Endometrial microvascular endothelial cells (primary cell): Measurements from ENCODE around the gene NTSR1. TPM values are rescaled to one million over a fixed set of nuclear protein-coding genes. Genes with fewer than 3 reads are reported as not detected.

Experiments
- in situ Hi-C: cut with HindIII; loops from 2 replicates; pipeline ENCODE4 v1.10.0; 2017; ENCODE audit warnings: low sequenced_read_pairs, low pct_unique_long_range_greater_than_20kb; ENCODE audit errors: inconsistent ontology term
- total RNA-seq: library from RNA; depleted of rRNA; stranded (reverse); fragments of >200 nt; gene quantifications from one replicate; pipeline ENCODE4 v1.2.3, GENCODE V29; 2015; ENCODE audit errors: inconsistent ontology term

The NTSR1 gene
- total RNA-seq, 1 donor from 2014 or later, result 0.19 TPM

DNA sequence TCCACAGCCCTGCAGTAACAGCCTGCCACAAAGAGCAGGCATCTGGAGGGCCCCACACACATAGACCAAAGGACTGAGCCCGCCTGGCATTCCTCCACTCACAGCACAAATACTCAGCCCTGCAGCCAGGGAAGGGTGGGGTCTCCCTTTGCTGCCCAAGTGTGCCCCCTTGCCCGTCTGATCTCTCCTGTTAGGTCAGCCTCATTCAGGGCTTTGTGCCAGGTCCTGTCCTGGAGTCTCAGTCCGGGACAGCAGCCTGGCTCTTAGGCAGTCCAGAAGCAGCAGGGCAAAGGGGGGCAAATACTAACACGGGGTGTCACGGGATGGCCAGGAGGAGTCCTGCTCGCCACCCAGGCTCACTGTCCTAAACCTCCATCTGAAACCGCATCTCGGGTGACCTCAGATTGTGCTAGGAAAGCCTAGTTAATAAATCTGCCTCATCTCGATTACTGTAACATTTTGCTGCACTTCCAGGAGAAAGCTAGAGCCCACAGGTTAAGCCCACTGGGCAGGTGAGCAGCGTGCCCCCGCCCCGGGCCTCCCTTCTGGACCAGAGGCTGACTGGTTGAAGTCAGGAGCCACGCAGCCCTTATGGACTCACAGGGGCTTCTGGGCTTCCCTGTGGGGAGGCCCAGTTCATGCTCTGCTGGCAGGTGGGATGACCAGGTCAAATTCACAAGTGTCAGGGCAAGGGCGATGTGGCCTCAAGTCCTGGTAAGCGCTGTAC is 92.8 kb downstream of the NTSR1 start:
- in situ Hi-C loops, result no loop called here

DNA sequence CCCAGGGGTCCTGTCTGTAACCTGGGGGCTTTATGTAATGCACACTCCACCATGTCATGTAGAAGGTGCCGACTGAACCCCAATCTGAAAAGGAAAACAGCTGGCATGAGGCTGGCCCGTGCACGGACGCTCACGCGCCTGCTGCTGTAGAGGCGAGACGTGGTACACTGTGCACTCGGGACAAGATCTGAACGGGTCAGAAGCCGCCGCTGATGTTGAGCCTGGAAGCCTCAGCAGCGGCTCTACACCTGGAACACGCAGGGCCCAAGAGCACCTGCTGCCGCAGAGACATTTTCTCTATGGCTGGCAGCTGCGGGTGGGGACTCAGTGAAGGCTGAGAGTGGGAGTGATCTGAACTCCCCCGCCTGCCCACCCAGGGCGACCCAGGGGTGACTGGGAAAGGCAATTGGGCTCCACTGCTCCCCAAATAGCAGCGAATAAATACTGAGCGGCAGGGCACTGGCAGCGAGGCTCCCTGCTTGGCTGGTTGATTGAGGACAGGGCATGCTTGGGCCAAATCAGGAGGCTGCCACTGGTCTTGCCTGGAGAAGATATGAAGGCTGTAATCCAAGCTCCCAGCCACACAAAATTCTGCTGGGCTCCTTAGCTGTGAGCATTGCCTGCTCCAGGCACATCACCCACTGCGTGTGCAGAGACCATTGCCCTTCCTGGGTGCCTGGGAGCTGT is 93.5 kb downstream of the NTSR1 start:
- in situ Hi-C loops, result no loop called here

DNA sequence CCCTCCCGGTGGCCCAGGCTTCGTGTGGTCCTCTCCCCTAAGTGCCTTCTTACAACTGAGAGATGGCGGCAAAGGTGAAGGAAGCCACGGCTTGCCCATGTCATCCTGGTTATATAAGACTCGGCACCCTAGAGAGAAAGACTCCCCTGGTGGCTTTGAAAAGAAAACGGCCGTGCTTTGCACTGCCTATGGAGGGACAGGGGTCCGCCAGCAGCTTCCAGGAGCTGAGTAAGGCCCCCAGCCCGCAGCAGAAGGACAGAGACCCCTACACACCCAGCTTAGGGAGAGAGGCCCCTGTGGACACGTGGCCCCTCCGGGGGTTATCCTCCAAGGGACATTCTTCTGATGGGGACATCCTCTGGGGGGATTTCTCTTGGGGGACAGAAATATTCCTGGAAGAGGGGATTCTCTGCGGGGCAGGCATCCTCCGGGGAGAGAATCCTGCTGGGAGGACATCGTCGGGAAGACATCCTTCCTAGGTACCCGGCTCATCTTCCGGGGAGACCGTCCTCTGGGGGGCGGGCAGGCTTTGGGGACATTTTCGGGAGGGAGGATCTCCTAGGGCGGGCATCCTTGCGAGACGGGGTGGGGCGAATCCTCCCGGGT is 95.5 kb downstream of the NTSR1 start:
- in situ Hi-C loops, result no loop called here

DNA sequence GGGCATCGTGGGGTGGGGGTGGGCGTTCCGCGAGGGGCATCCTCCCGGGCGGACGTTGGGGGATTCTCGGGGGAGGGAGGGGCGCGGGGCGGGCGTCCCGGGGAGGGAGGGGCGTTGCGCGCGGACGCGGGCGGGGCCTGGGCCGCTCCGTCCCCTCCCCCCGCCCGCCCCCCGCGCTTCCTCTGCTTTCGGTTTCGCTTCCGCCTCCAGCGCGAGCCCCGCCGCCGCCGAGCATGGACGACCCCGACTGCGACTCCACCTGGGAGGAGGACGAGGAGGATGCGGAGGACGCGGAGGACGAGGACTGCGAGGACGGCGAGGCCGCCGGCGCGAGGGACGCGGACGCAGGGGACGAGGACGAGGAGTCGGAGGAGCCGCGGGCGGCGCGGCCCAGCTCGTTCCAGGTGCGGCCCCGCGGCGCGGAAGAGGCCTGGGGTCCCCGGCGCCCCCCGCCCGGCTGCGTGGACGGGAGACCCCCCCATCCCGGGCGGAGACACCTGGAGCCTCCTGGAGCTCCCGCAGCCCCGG is 96.1 kb downstream of the NTSR1 start, which contains the start of gene OGFR:
TSS of gene OGFR (plus strand) at position 209 of the 528 bp plus-strand sequence. CDS start at position 234, 25 bp downstream.
- in situ Hi-C loops, result no loop called here

DNA sequence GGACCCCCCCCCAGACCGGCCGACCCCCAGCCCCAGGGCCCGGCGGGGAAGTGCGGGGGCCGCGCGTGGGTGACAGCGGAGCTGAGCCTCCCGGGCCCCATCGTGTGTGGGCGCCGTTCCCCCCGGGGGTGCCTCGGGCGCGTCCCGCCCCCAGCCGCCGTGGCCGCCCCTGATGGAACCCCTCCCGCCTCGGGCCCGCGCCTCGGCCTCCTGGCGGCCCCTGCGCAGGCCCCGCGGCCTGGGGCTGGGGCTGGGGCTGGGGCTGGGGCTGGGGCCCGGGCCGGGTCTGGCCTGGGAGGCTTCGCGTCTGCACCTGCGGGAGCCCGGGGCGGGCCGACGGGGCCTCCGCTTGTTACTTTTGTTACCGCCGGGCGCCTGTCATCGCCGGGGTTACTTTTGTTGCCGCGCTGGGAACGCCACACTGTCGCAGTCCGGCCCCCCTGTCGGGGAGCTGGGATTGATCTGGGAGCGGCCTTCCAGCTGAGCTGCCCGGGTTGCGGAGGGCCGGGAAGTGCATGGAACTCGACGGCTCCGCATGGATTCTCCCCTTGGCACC is 96.6 kb downstream of the NTSR1 start:
- in situ Hi-C loops, result no loop called here

DNA sequence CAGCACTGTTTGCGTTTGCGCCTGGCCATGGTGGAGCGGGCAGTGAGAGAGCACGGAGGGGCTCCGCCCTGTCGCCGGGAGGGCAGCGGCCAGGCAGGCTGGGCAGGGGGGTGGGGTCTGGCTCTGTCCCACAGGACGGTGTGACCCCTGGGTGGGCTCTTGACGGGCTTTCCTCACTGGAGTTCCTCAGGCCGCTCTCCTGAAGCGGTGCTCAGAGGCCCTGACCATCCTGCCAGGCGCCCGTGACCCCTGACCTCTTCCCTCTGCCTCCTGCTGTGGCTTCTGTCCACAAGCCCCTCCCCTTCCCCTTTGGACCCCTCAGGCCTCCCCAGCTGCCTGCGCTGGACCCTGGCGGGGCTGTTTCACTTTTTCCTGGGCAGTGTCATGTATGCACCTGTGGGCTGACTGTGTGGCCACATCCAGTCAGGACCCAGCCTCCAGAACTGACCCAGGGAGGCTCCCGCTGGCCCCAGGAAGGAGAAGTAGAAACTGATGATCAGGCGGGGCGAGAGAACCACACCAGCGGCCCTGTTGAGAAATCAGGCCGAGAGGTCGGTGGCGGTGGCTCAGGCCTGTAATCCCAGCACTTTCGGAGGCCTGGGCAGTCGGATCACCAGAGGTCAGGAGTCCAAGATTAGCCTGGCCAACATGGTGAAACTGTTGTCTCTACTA is 97.2 kb downstream of the NTSR1 start:
- in situ Hi-C loops, result no loop called here

DNA sequence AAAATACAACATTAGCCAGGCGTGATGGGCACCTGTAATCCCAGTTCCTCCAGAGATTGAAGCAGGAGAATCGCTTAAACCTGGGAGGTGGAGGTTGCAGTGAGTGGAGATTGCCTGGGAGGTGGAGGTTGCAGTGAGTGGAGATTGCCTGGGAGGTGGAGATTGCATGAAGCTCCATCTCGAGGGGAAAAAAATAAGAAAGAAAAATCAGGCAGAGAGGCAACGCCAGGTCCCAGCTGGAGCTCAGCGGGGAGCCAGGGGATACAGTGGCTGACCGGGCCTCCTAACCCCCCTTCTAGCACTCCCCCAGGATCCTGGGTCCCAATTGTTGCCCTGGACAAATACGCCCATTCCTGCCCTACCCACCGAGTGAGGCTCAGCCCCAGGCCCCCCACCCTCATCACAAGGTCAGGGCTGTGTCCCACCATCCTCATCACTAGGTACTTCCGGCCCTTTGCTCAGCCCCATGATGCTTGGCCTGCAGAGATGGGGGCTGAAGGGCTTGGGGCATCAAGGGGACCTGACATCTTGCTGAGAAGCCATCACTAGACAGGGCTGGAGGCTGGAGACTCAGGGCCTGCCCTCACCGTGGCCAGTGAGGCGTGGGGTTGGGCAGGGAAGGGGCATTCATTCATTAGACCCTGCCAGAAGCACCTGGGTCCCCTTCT is 97.9 kb downstream of the NTSR1 start:
- in situ Hi-C loops, result no loop called here

DNA sequence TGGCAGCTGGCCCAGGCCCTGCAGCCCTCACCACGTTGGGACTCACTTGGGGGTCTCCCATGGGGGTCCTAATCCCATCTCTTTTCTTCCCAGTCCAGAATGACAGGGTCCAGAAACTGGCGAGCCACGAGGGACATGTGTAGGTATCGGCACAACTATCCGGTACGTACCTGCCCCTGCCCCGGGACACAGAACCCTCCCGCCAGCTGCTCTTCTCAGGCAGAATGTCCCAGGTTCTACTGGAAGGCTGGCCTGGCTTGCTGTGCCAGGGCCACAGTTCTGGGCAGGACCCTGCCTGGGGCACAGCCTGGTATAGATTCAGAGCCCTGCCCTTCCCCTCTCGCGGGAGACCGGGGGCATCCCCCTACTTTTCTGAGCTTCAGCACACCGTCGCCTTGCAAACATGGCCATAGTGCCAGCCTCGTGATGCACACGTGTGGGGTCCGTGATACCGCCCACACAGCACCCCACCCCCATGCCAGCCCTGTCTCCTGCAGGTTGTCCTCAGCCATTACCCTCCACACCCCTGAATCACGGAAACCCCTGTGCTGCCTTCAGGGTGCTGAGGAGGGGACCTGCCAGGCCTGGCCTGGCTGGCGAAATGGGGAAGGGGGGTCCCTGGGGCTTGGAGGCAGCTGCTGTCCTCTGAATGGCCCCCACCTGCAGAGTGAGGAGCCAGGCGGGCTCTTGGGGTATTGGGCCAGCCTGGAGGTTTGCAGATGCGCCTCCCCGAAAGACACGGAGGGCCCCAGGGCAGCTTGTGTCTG is 99.0 kb downstream of the NTSR1 start:
- in situ Hi-C loops, result no loop called here

DNA sequence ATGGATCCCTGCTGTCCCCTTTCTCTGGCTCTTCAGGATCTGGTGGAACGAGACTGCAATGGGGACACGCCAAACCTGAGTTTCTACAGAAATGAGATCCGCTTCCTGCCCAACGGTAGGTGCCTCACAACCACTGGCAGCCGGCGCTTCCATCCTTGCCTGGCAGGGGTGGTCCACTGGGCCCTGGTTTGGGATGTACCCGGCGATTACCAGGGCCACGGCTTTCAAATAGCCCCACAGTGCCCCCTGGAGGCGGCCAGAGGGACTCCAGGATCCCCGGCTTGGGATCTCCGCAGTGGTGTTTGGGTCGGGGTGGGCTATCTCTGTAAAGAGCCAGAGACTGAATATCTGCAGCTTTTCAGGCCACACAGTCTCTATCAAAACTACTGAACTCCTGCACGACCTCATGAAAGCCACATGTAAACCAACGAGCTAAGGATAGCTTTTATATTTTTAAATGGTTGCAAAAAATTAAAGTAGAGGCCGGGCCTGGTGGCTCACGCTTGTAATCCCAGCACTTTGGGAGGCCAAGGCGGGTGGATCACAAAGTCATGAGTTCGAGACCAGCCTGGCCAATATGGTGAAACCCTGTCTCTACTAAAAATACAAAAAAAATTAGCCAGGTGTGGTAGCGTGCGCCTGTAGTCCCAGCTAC is 99.7 kb downstream of the NTSR1 start:
- in situ Hi-C loops, result no loop called here

DNA sequence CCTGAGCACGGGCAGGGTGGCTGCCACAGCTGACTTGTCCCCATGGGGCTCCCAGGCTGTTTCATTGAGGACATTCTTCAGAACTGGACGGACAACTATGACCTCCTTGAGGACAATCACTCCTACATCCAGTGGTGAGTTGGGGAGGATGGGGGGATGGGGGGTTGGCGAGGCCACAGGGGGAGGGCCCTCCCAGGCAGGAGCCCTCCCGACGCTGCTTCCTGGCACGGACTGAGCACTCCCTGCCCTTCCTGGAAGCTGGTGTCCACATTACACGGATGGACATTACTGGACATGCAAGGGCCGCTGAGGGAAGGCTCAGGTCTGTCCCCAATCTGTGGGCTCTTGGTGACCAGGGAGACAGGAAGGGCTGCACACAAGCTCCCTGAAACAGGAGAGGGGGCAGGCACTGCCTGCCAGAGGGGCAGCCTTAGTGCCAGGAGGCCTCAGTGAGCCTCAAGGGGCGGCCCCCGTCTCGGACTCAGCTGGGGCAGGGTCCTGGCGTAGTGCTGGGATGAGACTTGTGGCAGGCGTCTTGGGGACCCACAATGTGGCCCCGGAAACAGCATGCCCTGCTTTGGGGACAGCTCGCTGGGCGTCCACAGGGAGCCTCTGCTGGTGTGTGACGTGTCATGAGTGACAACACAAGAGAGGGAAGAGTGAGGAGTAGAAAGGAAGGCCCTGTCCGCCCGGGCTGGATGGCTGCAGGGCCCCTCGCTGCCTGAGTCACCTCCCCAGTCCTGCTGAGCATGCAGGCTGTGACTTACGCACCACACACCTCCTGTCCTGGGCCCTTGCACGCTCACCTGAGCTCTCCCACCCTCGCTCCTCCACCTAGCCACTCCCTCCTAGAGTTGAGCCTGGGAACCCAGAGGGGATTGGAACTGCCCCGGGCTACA is 101.1 kb downstream of the NTSR1 start:
- in situ Hi-C loops, result no loop called here

DNA sequence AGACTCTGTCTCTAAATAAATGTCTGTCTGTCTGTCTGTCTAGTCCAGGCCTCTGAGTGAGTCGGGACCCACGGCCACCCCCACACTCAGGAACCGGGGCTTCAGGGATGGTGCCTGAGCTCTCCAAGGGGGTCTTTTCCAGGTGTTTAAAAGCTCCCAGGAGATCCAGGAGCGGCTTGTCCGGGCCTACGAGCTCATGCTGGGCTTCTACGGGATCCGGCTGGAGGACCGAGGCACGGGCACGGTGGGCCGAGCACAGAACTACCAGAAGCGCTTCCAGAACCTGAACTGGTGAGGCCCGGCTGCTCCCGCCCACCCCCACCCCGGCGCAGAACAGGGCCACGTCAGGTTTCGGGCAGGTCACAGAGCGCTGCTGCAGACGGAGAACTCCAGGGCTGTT is 102.7 kb downstream of the NTSR1 start:
- in situ Hi-C loops, result no loop called here

DNA sequence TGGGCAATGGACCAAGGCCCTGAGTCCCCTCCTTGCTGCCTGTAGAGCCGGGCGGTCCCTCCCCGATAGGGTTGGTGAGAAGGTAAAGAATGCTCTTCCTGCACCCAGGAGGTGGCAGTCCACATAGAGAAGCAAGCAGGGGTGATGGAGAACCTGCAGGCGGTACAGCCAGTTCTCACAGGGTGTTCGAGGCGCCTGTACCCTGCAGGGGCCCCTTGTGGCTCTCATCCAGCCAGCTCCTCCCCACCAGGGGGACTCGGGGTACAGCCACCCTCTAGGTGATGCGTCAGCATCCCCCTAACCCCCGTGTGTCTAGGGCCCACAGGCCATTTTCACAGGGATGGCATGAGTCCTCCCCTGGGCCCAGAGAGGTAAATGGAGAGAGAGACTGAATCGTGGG is 103.1 kb downstream of the NTSR1 start:
- in situ Hi-C loops, result no loop called here

Other genes with a start within 250 kb of the NTSR1 start
- gene GATA5, start 232.8 kb upstream of the NTSR1 start, total RNA-seq, result not detected
- gene SLCO4A1, start 66.3 kb upstream of the NTSR1 start, total RNA-seq, result 5.9 TPM
- 17.6 TPM for gene MRGBP, start 87.6 kb downstream of the NTSR1 start, total RNA-seq
- 55.3 TPM for gene OGFR, start 96.0 kb downstream of the NTSR1 start, total RNA-seq
- not detected for gene COL9A3, start 108.2 kb downstream of the NTSR1 start, total RNA-seq
- 7.7 TPM for gene TCFL5, start 153.0 kb downstream of the NTSR1 start, total RNA-seq
- gene DIDO1, start 217.7 kb downstream of the NTSR1 start, total RNA-seq, result 32.4 TPM
- 29.9 TPM for gene GID8, start 229.3 kb downstream of the NTSR1 start, total RNA-seq
- 18.6 TPM for gene SLC17A9, start 243.9 kb downstream of the NTSR1 start, total RNA-seq